HG02759 (cell line): Measurements from ENCODE around the gene TMEM63A.
"Not testable (repeated sequence)": the region's sequence is repeated elsewhere in the genome, so short reads cannot be mapped to it uniquely, and the experiment has no call there.

Experiments
- ATAC-seq: cut with Tn5 transposase; IDR thresholded peaks from one replicate; pipeline ENCODE4 v1.9.1; 2021; ENCODE audit warnings: mild to moderate bottlenecking, moderate library complexity; ENCODE audit not compliant: unreplicated experiment

Gene TMEM63A

DNA sequence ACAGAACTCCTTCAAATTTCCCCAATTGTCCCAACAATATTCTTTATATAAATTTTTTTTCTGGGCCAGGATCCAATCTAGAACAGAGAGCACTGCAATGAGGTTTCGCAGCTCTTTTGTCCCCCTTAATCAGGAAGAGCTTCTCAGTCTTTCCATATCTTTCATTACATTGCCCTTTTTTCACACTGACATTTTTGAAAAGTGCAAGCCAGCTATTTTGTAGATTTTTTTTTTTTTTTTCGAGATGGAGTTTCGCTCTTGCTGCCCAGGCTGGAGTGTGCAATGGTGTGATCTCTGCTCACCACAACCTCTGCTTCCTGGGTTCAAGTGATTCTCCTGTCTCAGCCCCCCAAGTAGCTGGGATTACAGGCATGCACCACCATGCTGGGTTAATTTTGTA lies 75.4 kb downstream of the TMEM63A start:
- not testable (repeated sequence) for ATAC-seq

DNA sequence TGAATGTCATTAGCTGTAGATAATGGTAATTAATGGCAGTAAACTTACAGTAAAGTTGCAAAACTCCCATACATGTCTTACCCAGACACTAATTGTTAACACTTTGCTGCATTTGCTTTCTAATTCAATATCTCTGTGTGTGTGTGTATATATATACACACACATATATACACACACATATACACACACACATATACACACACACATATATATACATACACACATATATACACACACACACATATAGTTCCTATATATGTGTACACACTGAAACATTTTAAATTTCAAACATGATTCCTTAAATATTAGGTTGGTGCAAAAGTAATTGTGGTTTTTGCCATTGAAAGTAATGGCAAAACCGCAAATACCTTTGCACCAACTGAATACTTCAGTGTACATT lies 75.9 kb downstream of the TMEM63A start:
- ATAC-seq: no peak

DNA sequence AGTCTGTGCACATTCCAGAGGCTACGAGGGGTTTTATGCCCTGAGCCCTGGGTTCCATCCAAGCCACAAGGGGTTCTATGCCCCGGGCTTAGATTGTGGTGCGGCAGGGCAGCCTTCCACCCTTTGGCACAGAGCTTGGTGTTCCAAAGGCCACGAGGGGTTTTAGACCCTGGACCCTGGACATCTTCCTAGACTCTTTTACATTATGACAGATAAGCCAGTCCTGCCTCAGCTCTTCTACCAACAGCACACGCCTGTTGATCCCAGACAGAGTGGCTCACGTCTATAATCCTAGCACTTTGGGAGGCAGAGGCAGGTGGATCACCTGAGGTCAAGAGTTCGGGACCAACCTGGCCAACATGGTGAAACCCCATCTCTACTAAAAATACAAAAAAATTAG lies 81.0 kb downstream of the TMEM63A start:
- not testable (repeated sequence) for ATAC-seq

DNA sequence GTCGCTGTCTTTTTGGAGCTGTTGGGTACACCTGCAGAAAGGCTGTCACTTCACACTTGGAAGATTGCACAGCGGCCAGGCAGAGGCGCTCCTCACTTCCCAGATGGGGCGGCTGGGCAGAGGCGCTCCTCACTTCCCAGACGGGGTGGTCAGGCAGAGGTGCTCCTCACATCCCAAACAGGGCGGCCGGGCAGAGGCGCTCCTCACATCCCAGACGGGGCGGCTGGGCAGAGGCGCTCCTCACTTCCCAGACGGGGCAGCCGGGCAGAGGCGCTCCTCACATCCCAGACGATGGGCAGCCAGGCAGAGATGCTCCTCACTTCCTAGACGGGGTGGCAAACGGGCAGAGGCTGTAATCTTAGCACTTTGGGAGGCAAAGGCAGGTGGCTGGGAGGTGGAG lies 86.1 kb downstream of the TMEM63A start:
- ATAC-seq: not testable (repeated sequence)
